ENCODE measurements around the gene SGO1.
"Not testable (repeated sequence)": the region's sequence is repeated elsewhere in the genome, so short reads cannot be mapped to it uniquely, and the experiment has no call there.

SGO1 gene

DNA sequence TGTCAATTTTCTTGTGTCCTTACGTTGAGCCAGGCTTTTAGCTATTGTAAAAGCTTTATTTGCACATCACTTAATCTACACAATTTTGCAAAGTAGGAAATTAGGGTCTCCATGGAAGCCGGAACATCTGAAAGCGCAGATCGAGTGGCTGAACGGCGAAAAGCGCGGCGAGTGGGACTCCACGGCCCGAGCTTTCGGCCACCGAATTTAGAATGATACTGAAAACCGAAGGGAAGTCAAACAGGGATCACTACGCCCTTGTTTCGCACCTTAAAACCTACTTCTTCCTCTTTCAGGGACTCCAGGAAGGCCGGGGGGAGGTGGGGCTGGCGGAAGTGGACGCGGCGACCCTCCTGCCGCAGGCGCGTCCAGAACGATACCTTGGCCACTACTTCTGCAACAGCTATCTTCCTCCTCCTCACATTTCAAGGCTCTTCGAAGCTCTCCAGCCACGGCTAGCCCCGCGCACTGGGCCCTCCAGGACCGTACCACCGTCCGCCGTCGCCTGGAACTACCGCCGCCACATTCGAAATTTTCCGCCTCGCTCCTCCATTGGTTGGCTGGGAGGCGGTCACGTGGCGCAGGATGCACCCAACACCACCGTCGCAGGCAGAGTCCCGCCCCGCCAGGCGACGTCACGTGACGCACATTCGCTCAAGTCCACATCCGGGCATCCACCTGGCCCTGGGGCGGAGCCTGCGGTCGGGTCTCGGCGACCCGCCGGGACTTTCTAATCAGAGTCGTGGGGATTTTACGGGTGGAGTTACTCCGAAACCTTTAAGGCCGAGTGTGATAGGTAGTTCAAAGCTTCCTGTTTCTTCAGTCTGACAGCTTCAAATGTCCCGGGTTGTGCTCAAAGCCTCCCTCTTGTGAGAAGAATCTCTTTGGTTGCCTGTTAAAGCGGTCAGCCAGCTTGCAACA is at the start of gene SGO1:
Gene SGO1 (minus strand): TSS at position 528 of the 921 bp plus-strand sequence. CDS start 2,179 bp downstream, outside the sequence.
- peak; percentile 94 to 97 for ATAC-seq

DNA sequence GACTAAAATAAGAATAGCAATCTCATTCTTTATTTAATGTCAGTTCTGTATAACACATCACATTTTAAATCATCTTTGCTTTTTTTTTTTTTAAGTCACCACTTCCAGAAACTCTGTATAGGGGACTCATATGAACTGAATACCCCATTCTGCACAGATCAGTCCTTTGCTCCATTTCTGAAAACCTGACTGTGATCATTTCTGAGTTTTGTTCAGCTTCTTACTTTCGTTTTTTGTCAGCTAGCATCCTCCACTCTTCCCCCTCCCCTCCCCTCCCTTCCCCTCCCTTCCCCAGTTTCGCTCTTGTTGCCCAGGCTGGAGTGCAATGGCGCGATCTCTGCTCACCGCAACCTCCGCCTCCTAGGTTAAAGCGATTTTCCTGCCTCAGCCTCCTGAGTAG is 49.8 kb upstream of the SGO1 start:
- ATAC-seq, result no peak

DNA sequence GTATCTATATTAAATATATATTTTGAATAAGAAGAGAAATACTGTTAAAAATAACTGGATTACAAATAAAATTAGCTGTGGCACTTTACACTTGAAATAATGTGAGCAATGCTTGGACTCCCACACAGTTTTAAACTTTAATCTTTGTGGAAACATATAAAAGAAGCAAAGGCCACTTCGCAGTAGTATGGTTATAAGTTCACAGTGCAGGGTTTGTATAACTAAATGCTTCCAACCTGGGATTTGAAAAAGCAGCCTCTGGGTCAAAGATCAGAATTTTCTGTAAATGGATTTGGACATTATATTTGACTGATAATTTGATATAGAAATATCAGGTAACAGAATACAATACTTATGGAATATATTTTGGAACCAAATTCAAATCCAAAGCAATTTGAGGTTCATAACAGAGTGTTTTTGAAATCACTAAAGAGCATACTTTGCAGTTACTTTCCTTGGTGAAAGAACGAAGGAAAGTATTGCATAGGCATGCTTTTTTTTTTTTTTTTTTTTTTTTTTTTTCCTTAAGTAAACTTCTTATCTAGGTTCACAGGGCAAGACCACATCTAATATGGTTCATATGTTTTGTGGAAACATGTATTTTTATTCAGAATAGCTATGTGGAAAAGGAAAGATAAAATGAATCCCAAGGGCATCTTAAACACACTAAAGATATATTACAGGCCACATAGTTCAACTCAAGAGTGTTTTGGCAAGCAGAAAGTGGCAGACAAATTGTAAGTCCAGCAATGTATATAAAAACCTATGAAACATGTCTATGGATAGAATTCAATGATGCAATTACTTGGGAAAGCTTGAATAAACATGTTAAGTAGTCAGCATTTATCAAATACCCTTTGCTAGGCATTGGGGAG is 47.1 kb upstream of the SGO1 start:
- no peak for ATAC-seq

DNA sequence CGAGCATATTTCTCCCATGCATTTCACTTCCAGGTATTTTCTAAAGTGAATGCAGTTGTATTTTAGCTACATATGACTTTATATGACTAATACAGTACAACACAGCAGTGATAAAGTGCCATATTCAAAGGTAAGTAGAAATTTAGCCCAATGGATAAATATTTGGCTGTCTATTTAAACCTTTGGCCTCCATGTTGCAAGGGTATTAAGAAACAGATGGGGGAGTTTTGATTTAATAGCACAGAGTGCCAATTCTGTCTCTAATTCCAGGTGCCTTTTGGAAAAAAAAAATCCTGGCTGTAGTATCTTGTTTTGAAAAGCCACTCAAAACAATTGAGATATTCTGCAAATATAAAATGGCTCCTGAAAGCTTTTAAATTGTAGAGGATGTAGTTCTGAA is 44.9 kb upstream of the SGO1 start:
- no peak for ATAC-seq

DNA sequence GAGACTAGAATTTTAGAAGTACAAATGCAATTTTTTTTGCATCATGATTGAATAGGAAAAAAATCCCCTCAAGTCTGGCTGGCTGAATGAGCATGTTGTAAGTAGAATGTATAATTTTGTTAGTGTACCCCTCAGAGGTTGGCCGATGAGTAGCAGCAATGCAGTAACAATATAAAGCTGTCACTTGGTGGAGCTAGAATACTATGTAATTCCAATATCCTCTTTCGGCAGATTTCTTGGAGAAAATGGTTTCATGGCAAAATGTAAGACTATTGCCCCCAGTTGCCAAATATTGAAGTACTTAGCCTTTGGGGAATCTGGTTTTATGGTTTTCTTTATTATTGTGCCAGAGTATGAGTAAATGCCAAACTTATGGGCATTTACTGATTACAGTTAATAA is 39.8 kb upstream of the SGO1 start:
- no peak for ATAC-seq

DNA sequence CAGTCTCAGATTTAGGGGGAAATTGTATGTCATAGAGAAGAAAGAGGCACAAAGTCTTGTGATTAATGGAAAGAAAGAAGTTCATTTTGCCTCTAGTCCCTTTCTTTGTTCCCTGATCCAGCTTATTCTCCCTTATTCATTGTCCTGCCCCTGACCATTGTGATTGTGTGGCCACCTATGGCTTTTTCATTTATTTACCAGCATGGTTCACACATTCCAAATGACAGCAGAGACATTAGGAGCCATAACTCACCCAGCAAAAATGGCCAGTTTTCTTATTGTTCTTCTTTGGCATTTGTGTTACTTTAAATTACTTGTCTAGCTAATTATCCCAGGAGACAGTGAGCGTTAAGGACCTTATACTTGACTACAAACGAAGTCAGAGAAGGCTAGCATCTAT is 36.3 kb upstream of the SGO1 start:
- no peak for ATAC-seq

DNA sequence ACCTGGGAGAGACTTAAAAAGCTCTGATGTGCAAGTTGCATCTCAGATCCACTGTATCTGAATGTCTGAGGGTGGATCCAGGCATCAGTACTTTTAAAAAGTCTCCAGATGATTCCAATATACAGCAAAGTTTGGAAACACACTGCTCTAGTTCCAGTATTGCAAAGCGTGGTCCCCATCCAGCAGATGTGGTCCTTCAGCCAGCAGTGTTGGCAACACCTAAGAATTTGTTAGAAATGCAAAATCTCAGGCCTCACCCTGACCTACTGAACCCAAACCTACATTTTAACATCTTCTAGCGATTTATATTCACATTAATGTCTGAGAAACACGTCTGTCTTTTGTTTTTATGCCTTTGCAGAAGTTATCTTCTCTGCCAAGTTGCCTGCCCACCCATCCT is 32.2 kb upstream of the SGO1 start:
- no peak for ATAC-seq

DNA sequence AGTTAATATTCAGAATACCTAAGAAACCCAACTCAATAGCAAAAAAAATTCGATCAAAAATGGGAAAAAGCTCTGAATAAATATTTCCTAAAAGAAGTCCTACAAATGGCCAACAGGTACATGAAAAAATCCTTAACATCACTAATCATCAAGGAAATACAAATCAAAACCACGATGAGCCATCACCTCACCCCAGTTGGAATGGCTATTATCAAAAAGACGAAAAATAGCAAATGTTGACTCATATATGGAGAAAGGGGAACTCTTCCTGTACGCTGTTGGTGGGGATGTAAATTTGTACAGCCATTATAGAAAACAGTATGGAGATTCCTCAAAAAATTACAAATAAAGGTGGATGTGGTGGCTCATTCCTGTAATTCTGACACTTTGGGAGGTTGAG is 29.6 kb upstream of the SGO1 start:
- no peak for ATAC-seq

DNA sequence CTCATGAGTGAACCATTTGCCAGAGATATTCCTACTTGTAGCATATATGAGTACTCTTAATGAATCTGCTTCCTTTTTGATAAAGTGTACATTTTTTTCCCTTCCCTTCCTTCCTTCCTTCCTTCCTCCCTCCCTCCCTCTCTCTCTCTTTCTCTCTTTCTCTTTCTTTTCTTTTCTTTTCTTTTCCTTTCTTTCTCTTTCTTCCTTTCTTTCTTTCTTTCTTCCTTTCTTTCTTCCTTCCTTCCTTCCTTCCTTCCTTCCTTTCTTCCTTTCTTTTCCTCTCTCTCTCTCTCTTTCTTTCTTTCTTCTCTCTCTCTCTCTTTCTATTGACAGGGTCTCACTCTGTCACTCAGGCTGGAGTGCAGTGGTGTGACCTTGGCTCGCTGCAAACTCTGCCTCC is 27.5 kb upstream of the SGO1 start:
- not testable (repeated sequence) for ATAC-seq

DNA sequence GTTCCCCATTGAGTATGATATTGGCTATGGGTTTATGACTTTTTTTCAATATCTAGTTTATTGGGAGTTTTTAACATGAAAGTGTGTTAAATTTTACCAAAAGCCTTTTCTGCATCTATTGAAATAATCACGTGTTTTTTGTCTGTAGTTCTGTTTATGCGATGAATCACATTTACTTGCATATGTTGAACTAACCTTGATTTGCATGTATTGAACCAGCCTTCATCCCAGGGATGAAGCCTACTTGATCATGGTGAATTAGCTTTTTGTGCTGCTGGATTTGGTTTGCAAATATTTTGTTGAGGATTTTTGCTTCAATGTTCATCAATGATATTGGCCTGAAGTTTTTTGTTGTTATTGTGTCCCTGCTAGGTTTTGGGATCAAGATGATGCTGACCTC is 21.9 kb upstream of the SGO1 start:
- not testable (repeated sequence) for ATAC-seq

DNA sequence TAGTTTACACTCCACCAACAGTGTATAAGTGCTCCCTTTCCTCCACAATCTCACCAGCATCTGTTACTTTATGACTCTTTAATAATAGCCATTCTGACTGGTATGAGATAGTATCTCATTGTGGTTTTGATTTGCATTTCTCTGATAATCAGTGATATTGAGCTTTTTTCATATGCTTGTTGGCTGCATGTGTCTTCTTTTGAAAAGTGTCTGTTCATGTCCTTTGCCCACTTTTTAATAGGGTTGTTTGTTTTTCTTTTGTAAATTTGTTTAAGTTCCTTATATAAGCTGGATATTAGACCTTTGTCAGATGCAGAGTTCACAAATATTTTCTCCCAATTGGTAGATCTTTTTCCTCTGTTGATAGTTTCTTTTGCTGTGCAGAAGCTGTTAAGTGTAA is 19.9 kb upstream of the SGO1 start:
- not testable (repeated sequence) for ATAC-seq

DNA sequence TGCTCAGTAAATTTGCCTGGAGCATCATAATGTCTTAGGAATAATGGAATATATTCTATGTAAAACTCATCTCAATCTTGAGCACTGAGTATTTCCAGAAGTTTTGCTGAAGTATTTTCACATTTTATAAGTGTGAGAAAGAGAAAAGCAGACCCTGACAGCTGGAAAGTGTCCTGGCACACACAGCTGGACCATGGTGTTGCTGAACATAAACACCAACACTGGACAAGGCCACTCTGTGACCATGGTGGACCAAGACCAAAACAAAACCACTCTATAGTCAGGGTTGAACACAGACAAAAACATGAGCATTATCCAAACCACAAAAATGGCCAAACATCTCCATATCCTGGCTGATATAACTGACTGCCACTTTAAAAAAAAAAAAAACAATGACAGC is 15.1 kb upstream of the SGO1 start:
- no peak for ATAC-seq

DNA sequence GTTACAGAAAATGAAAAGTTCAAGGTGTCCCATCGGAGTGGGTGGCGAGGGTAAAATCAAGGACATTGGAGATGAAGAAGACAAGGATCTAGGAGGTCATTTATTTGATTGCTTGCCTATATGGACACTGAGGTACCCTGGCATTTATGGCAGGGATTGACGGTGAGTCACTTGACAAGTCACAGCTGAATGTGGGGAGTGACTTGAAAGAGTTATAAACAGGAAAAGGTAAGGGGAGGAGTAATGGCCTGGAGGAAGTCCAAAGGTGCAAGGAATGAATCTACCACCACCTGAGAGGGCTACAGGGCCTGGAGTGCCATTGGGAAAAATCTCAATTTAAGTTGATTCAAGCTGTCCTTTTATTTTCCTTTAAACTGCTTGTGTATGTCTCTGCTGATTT is 11.8 kb upstream of the SGO1 start:
- no peak for ATAC-seq

DNA sequence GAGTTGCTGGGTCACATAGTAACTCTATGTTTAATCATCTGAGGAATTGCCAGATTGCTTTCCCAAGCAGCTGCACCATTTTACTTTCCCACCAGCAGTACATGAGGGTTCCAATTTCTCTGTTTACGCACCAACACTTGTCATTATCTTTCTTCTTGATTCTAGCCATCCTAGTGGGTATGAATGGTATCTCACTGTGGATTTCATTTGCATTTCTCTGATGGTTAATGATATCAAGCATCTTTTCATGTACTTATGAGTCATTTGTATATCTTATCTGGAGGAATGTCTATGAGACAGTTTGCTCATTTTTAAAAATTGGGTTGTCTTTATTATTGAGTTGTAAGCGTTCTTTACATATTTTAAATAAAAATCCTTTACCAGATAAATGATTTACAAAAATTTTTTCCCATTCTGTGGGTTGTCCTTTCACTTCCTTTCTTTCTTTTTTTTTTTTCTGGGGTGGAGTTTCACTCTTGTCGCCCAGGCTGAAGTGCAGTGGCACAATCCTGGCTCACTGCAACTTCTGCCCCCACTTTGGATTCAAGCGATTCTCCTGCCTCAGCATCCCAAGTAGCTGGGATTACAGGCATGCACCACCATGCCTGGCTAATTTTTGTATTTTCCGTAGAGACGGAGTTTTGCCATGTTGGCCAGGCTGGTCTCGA is 8.9 kb upstream of the SGO1 start:
- ATAC-seq, result no peak

DNA sequence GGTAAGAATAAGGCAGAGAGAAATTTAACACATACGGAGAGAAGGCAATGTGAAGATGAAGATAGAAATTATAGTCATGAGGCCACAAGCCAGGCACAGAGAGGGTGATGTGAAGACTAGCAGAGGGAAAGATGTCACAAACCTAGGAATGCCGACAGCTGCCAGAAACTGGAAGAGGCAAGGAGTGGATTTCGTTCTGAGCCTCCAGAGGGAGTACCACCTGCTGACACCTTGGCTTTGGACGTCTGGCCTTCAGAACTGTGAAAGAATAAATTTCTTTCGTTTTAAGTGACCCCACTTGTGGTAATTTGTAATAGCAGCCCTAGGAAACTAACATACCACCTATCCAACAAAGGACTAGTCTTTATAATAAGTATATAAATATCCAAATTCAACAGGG is 5.0 kb upstream of the SGO1 start:
- ATAC-seq, result no peak

DNA sequence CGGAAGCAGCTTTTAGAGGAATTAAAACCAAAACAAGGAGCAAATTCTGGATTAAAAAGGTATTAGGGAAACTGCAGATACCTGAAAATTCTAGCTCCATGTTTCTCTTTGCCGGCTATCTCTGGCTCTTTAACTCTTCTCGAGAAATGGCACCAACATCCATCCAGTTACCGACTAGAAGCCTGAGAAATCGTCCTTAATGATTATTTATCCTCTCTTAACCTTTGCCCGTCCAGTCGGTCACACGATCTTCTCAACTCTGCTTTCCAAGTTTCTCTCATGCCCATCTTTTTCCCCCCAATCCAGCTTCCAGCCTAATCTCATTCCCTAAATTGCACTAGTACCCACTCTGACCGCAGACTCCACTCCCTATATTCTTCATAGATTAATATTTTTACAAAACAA is 596 bp upstream of the SGO1 start:
- ATAC-seq, result no peak

DNA sequence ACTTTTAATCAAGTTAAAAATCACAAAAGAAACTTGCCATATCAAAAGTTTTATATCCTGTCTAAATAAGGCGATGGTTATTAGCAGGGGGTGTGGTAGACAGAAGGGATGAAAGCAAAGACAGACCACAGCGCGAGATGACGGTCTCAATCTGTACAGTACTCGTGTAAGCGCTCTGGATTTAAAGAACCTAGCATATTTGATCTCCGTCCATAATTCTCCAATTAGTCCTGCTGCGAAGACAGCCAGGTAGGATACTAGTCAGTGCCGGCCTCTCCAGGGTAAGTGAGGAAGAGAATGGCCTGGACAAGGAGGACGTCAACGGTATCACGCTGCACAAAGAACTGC is 701 bp downstream of the SGO1 start:
- ATAC-seq, result no peak

DNA sequence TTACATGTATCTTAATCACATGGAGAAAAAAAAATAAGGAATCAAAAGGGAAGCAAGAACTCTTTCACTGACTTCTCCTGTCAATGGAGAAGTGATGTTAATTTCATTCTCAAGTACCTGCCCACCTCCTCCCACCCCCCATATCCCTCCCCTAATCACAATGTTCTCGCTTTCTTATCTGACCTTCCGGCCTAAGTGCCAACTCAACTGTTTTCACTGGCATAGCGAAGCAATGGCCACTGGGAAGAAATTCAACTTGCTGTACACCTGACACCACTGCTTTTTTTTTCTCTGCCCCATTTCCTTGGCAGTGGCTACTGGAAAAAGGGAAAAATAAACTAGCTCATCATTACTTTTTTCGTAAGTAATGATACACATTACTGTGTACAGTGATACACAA is 3.8 kb downstream of the SGO1 start:
- no peak for ATAC-seq

DNA sequence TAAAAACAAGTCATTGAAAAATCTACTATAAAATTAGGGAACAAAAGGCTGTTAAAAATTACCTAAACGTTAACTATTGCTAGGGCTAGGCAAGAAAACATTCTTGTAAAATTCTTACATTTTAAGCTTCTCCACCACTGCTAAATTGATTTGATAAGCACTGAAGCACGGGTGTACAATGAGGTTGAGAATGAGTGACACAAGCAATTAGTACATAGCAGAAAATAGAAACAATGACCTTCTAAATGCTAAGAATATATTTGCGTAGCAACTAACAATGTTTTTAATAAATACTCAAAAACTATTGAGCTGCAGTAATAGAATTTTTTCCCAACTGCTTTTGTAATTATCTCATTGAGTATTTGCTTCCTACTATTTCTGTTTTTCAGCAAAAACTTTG is 4.7 kb downstream of the SGO1 start:
- no peak for ATAC-seq

DNA sequence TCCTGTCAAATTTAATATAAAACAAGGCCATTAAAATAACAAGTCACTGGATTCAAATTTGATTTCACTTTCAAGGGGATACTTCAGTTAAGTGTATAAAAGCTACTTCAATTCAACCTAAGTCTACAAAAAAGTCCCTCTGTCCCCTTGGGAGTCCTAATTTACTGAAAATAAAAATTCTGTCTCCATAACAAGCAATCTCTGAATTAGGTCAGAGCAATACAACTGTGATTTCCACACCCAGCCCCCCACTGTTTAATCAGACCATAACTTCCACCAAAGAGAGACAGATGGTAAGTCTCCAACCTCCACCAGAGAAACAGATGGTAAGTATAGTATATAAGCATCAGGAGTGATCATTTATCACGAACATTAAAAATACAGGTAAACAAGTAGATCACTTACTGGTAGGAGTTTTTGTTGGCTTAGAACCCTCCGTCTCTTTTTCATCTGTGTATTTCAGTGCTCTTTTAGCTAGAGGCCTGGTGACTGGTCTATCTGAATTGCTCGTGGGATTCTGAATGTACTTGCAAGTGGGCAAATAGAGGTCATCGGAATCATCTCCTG is 12.1 kb downstream of the SGO1 start:
- ATAC-seq, result no peak

DNA sequence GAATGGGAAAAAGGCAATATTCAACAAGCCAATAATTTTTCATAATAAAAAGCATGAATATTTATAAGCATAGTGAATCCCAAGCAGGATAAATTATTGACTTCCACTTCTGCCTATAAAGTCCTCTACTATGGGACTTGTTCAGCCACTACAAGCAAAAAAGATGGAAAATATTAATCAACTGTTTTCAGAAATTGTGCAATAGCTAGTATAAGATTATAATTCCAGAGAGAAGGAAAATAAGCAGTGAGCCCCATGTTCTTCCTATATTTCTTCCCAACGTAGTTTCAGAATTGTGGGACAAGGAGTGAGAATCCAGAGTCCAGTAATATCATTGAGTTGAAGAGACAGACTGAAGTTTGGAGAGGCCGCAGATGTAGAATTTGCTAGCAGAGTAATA is 24.3 kb downstream of the SGO1 start:
- no peak for ATAC-seq

DNA sequence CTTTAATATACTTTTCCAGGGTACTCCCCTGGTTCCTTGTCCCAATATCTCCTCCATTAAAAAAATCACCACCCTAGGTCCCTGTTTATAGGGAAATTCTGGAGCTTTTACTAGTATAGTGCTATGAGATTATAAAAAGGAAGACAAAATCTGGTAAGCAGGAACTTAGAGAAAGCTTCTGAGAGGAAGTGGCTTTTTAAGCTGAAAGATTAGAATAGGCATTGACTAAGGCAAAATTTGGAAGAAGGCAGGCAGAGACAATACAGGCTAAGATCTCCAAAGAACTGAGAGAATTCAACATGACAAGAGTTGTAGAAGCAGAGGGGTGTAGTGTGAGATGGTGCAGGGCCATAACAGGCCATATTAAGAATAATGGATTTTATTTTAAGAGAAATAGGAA is 25.8 kb downstream of the SGO1 start:
- ATAC-seq, result no peak

DNA sequence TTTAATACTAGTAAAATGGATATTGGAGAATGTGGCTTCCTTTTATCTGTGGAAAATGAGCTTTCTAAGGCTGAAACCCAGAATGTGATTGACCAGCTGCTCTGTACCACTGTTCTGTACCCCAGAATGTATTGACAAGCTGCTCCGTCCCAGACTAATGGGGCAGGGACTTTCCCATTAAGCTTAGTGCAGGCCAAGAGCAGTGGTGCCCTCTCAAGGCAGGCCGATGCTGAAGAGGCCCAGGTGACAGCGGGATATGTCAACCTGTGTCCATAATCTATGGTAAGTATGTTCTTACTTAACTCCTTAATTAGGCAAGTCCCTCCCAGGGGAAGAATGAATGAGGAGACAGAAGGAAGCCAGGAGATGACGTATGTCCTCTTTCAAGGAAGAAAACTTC is 31.1 kb downstream of the SGO1 start:
- no peak for ATAC-seq
